ENCODE results near the gene SH2D7. TPM values are rescaled to one million over a fixed set of nuclear protein-coding genes. Genes with fewer than 3 reads are reported as not detected.

SH2D7 gene
- total RNA-seq, 1 experiment from 2014 or later: not detected

DNA sequence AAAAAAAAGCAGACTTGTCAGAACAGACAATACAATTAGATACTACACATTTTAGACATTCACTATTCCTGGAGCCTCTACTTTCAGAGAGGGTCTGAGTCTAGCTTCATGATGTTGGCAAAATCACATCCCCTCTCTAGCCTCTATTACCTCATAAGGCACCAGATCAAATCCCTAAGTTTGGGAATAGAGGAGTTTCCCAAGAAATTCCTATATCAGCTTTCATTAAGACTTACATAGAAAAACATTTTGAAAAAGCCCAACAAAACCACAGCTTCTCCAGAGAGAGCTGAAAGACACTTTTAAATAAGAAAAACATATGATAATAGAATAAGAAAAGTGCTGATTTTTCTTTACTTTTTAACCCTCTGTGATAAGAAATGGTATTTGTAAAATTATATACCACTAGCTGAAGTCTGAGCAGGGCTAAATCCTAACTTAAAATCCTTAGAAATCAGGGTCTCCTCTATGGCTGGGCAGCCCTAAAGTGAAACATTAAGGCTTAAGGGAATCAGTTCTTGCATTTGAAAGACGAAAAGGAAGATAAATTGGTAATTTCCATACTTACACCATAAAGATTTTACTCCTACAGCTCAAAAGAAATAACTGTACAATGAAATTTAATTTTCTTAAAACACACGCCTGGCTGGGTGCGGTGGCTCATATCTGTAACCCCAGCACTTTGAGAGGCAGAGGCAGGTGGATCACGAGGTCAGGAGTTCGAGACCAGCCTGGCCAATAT, 19.1 kb upstream of the SH2D7 start:
- Mint-ChIP-seq H3K36me3 (ENCODE audit: insufficient read depth in 1 of 3, low read depth in 3 of 3) (peaks cover 0 to 4% (median 0%) of the 10 kb centered on the region in 3 experiments; a peak in 2 of 7 replicates), H3K4me3 (no peak overlapping the region), H3K27ac (no peak overlapping the region; a peak in 1 of 7 replicates), H3K27me3 (ENCODE audit: low read depth) (no peaks in the 10 kb centered on the region; the same call in 1 of the 2 replicates), H3K9me3 (no peaks in the 10 kb centered on the region), H3K4me1 (peaks cover 51 to 57% of the 10 kb centered on the region in 2 experiments)
- H3K14ac ChIP-seq (ENCODE audit: insufficient read depth, low read length): no peak overlapping the region
- H4K20me1 ChIP-seq (ENCODE audit: control insufficient read depth, insufficient read depth, insufficient read length): no peaks in the 10 kb centered on the region
- H3K56ac ChIP-seq (ENCODE audit: insufficient read length, low read depth, low read length): no peak overlapping the region
- no peak overlapping the region for H2BK20ac ChIP-seq (ENCODE audit: low read depth, low read length, poor library complexity, severe bottlenecking)
- H2BK120ac ChIP-seq (ENCODE audit: low read depth, low read length, poor library complexity, severe bottlenecking): no peak overlapping the region
- H3K27ac ChIP-seq (ENCODE audit: insufficient read length, low read depth, low read length): no peak overlapping the region
- TF ChIP-seq, protein P1, sequence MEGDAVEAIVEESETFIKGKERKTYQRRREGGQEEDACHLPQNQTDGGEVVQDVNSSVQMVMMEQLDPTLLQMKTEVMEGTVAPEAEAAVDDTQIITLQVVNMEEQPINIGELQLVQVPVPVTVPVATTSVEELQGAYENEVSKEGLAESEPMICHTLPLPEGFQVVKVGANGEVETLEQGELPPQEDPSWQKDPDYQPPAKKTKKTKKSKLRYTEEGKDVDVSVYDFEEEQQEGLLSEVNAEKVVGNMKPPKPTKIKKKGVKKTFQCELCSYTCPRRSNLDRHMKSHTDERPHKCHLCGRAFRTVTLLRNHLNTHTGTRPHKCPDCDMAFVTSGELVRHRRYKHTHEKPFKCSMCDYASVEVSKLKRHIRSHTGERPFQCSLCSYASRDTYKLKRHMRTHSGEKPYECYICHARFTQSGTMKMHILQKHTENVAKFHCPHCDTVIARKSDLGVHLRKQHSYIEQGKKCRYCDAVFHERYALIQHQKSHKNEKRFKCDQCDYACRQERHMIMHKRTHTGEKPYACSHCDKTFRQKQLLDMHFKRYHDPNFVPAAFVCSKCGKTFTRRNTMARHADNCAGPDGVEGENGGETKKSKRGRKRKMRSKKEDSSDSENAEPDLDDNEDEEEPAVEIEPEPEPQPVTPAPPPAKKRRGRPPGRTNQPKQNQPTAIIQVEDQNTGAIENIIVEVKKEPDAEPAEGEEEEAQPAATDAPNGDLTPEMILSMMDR (conservative IDR thresholded peaks at IDR 0.05): no peak
- H3K4me1 ChIP-seq (ENCODE audit: insufficient read depth, low read length): peaks cover 17% of the 10 kb centered on the region
- H3K27me3 ChIP-seq (ENCODE audit: insufficient read depth, low read length): no peaks in the 10 kb centered on the region
- H2BK12ac ChIP-seq (ENCODE audit: insufficient read length, low read depth, low read length): no peak overlapping the region
- H3K23ac ChIP-seq (ENCODE audit: insufficient read length, low read depth, low read length): no peak overlapping the region
- no peak overlapping the region for H3K4ac ChIP-seq (ENCODE audit: low read depth, low read length)
- H4K91ac ChIP-seq (ENCODE audit: insufficient read length, low read depth, low read length): no peak overlapping the region
- H3K9me3 ChIP-seq (ENCODE audit: control insufficient read depth, low read depth, low read length): no peaks in the 10 kb centered on the region
- WGBS (ENCODE audit: extremely low coverage, insufficient read length, low lambda C conversion rate): no CpG with 5 or more reads among the region's 5 CpGs
- H3K18ac ChIP-seq (ENCODE audit: insufficient read length, low read depth, low read length): no peak overlapping the region
- no peak overlapping the region for H3K4me2 ChIP-seq (ENCODE audit: insufficient read depth, insufficient read length, low read length)
- H3T11ph ChIP-seq (ENCODE audit: low read length): no peak overlapping the region
- no peak overlapping the region for H2AK5ac ChIP-seq (ENCODE audit: insufficient read length, low read length)
- no peak overlapping the region for H2BK15ac ChIP-seq (ENCODE audit: low read depth, low read length)
- H3K23me2 ChIP-seq (ENCODE audit: insufficient read length, low read depth, low read length, poor library complexity, severe bottlenecking): peaks cover 3% of the 10 kb centered on the region
- no peak overlapping the region for H4K8ac ChIP-seq (replicated peaks; ENCODE audit: insufficient read length, low read depth, low read length)
- no peak overlapping the region for H2BK5ac ChIP-seq (ENCODE audit: insufficient read length, low read length)
- no peak overlapping the region for H4K5ac ChIP-seq (ENCODE audit: insufficient read length, low read depth, low read length)
- H3K9ac ChIP-seq (ENCODE audit: extremely low read depth, insufficient read length, low read length): no peak overlapping the region
- no peaks in the 10 kb centered on the region; the same call in 1 of the 2 replicates for H3K79me2 ChIP-seq (ENCODE audit: insufficient read depth, low read length)
- no peak for DNase-seq
- H2AFZ ChIP-seq (ENCODE audit: low read length): no peak overlapping the region
- H3K79me1 ChIP-seq (ENCODE audit: insufficient read depth, low read depth, low read length, poor library complexity, severe bottlenecking): no peaks in the 10 kb centered on the region
